HG03159 (cell line): Measurements from ENCODE around the gene ZNF236.
"Not testable (repeated sequence)": the region's sequence is repeated elsewhere in the genome, so short reads cannot be mapped to it uniquely, and the experiment has no call there.

Experiments used
- ATAC-seq: cut with Tn5 transposase; IDR thresholded peaks from one replicate; pipeline ENCODE4 v1.9.1; 2021; ENCODE audit warnings: mild to moderate bottlenecking, moderate library complexity; ENCODE audit not compliant: unreplicated experiment

Gene ZNF236

GRCh38 chr18:76943542-76944339 is 121.4 kb downstream of the ZNF236 start:
- ATAC-seq: no peak

GRCh38 chr18:76944346-76944745 is 122.0 kb downstream of the ZNF236 start:
- not testable (repeated sequence) for ATAC-seq

GRCh38 chr18:76948345-76948744 is 126.0 kb downstream of the ZNF236 start:
- ATAC-seq: no peak

- ATAC-seq: no peak
These were observed 129.3 kb downstream of the ZNF236 start for GRCh38 chr18:76951456-76952247.

- no peak for ATAC-seq
These were observed 130.4 kb downstream of the ZNF236 start for GRCh38 chr18:76952747-76953146.

- ATAC-seq: no peak
These were observed 130.8 kb downstream of the ZNF236 start for GRCh38 chr18:76953156-76953555.

GRCh38 chr18:76953583-76954233 is 131.4 kb downstream of the ZNF236 start:
- no peak for ATAC-seq

- ATAC-seq: no peak
These were observed 133.3 kb downstream of the ZNF236 start for GRCh38 chr18:76955524-76956170.

- ATAC-seq: no peak
These were observed 134.3 kb downstream of the ZNF236 start for GRCh38 chr18:76956648-76957047.

GRCh38 chr18:76957384-76958355 is 135.3 kb downstream of the ZNF236 start:
- ATAC-seq: no peak

- ATAC-seq: no peak
These were observed 136.5 kb downstream of the ZNF236 start for GRCh38 chr18:76958692-76959341.

- ATAC-seq: no peak
These were observed 137.2 kb downstream of the ZNF236 start for GRCh38 chr18:76959605-76960004.

GRCh38 chr18:76960528-76961035 is 138.2 kb downstream of the ZNF236 start:
- no peak for ATAC-seq

GRCh38 chr18:76962851-76963250 is 140.5 kb downstream of the ZNF236 start:
- ATAC-seq: no peak

- ATAC-seq: peak; percentile 52
These were observed 141.6 kb downstream of the ZNF236 start for GRCh38 chr18:76963936-76964335.

- ATAC-seq: peak; percentile 49
These were observed 143.3 kb downstream of the ZNF236 start for GRCh38 chr18:76965555-76966151.

- ATAC-seq: not testable (repeated sequence)
These were observed 144.9 kb downstream of the ZNF236 start for GRCh38 chr18:76967299-76967698.

- ATAC-seq: no peak
These were observed 145.5 kb downstream of the ZNF236 start for GRCh38 chr18:76967721-76968472.
